SK-N-SH treated with all-trans-retinoic acid at 6 μM for 48 hours (cell line): ENCODE results near the gene SLC7A4.

Source experiments
- ATAC-seq: fragments of 200-7000 bp; cut with Tn5 transposase; 3 replicates; pipeline ENCODE4 v1.9.1; 2020; ENCODE audit warnings: mild to moderate bottlenecking, moderate library complexity
- ARNTL ChIP-seq: fragments of 450-650 bp; formaldehyde crosslinking; IDR thresholded peaks from 2 replicates; pipeline ENCODE4 v1.5.0; 2020; ENCODE audit warnings: low read depth, mild to moderate bottlenecking, moderate library complexity, borderline replicate concordance
- BACH2 ChIP-seq: fragments of 250-450 bp; sonication (Bioruptor Pico); IDR thresholded peaks from 2 replicates; pipeline ENCODE4 v1.9.0; 2021; ENCODE audit warnings: mild to moderate bottlenecking, borderline replicate concordance
- CREB5 ChIP-seq: fragments of 250-450 bp; sonication (Bioruptor Pico); IDR thresholded peaks from 2 replicates; pipeline ENCODE4 v1.5.1; 2020; ENCODE audit warnings: low read depth, mild to moderate bottlenecking, moderate library complexity
- CSDC2 ChIP-seq: fragments of 250-450 bp; sonication (Bioruptor Pico); IDR thresholded peaks from 2 replicates; pipeline ENCODE4 v1.5.0; 2020; ENCODE audit warnings: mild to moderate bottlenecking, moderate library complexity
- CSRNP3 ChIP-seq: fragments of 250-450 bp; sonication (Bioruptor Pico); IDR thresholded peaks from 2 replicates; pipeline ENCODE4 v1.5.1; 2021; ENCODE audit warnings: mild to moderate bottlenecking, moderate library complexity
- ESRRG ChIP-seq: fragments of 250-450 bp; sonication (Bioruptor Pico); IDR thresholded peaks from 2 replicates; pipeline ENCODE4 v1.6.1; 2021; ENCODE audit warnings: mild to moderate bottlenecking
- GLIS3 ChIP-seq: fragments of 250-450 bp; sonication (Bioruptor Pico); IDR thresholded peaks from 2 replicates; pipeline ENCODE4 v1.5.0; 2020; ENCODE audit warnings: mild to moderate bottlenecking, moderate library complexity
- ISL1 ChIP-seq: fragments of 250-450 bp; sonication (Bioruptor Pico); IDR thresholded peaks from 2 replicates; pipeline ENCODE4 v2.1.2; 2022; ENCODE audit warnings: mild to moderate bottlenecking, moderate library complexity
- OSR1 ChIP-seq: fragments of 250-450 bp; sonication (Bioruptor Pico); IDR thresholded peaks from 2 replicates; pipeline ENCODE4 v1.8.0; 2022; ENCODE audit warnings: moderate library complexity, mild to moderate bottlenecking, inconsistent platforms
- PATZ1 ChIP-seq: fragments of 250-450 bp; sonication (Bioruptor Pico); IDR thresholded peaks from 2 replicates; pipeline ENCODE4 v1.8.0; 2020; ENCODE audit warnings: mild to moderate bottlenecking, moderate library complexity, borderline replicate concordance
- POU6F1 ChIP-seq: fragments of 250-450 bp; sonication (Bioruptor Pico); IDR thresholded peaks from 2 replicates; pipeline ENCODE4 v1.8.0; 2021; ENCODE audit warnings: low read depth, mild to moderate bottlenecking, moderate library complexity, borderline replicate concordance
- PPARA ChIP-seq: fragments of 250-450 bp; sonication (Bioruptor Pico); IDR thresholded peaks from 2 replicates; pipeline ENCODE4 v1.5.0; 2020; ENCODE audit warnings: mild to moderate bottlenecking, borderline replicate concordance
- RARB ChIP-seq: fragments of 250-450 bp; sonication (Bioruptor Pico); IDR thresholded peaks from 2 replicates; pipeline ENCODE4 v1.8.0; 2021; ENCODE audit warnings: mild to moderate bottlenecking, moderate library complexity
- TCF4 ChIP-seq: fragments of 250-450 bp; sonication (Bioruptor Pico); IDR thresholded peaks from 2 replicates; pipeline ENCODE4 v1.8.0; 2021; ENCODE audit warnings: mild to moderate bottlenecking, moderate library complexity, borderline replicate concordance
- TSHZ2 ChIP-seq: fragments of 250-450 bp; sonication (Bioruptor Pico); IDR thresholded peaks from 2 replicates; pipeline ENCODE4 v1.5.0; 2020; ENCODE audit warnings: mild to moderate bottlenecking, moderate library complexity
- ZC3H10 ChIP-seq: fragments of 250-450 bp; sonication (Bioruptor Pico); IDR thresholded peaks from 2 replicates; pipeline ENCODE4 v1.5.1; 2021; ENCODE audit warnings: mild to moderate bottlenecking, moderate library complexity
- ZFP3 ChIP-seq: fragments of 250-450 bp; sonication (Bioruptor Pico); IDR thresholded peaks from 2 replicates; pipeline ENCODE4 v1.5.0; 2020; ENCODE audit warnings: mild to moderate bottlenecking, moderate library complexity
- ZFP30 ChIP-seq: fragments of 450-650 bp; formaldehyde crosslinking; IDR thresholded peaks from 2 replicates; pipeline ENCODE4 v1.5.0; 2022; ENCODE audit warnings: mild to moderate bottlenecking, moderate library complexity
- ZNF565 ChIP-seq: fragments of 450-650 bp; formaldehyde crosslinking; conservative IDR thresholded peaks from 2 replicates; pipeline ENCODE4 v1.5.0; 2020; ENCODE audit warnings: low read depth, mild to moderate bottlenecking, moderate library complexity
- ZNF70 ChIP-seq: fragments of 450-650 bp; formaldehyde crosslinking; IDR thresholded peaks from 2 replicates; pipeline ENCODE4 v1.5.0; 2020; ENCODE audit warnings: mild to moderate bottlenecking, moderate library complexity
- ZNF8 ChIP-seq: fragments of 450-650 bp; formaldehyde crosslinking; IDR thresholded peaks from 2 replicates; pipeline ENCODE4 v1.5.0; 2020; ENCODE audit warnings: mild to moderate bottlenecking, moderate library complexity

The SLC7A4 gene

GRCh38 chr22:21012446-21013407 is 19.6 kb downstream of the SLC7A4 start (continued):
- TF ChIP-seq PPARA (CRISPR knock-in tag) = no peak
- no peak for TF ChIP-seq ZC3H10 (CRISPR knock-in tag)
- no peak for TF ChIP-seq POU6F1 (CRISPR knock-in tag)
- TF ChIP-seq OSR1 = no peak
- no peak for TF ChIP-seq CREB5 (CRISPR knock-in tag)
- TF ChIP-seq CSDC2 (CRISPR knock-in tag) = no peak
- TF ChIP-seq PATZ1 (CRISPR knock-in tag) = no peak
- no peak for TF ChIP-seq ZNF70
- TF ChIP-seq, all 23 proteins: peak for 0

GRCh38 chr22:21010426-21011113 is 21.8 kb downstream of the SLC7A4 start:
- TF ChIP-seq ARNTL (CRISPR knock-in tag) = no peak
- no peak for TF ChIP-seq TSHZ2 (CRISPR knock-in tag)
- TF ChIP-seq POU6F1 (CRISPR knock-in tag) = no peak
- no peak for TF ChIP-seq GLIS3
- no peak for TF ChIP-seq ISL1 (CRISPR knock-in tag)
- TF ChIP-seq ZFP30 (CRISPR knock-in tag) = no peak
- no peak for TF ChIP-seq TCF4 (CRISPR knock-in tag)
- no peak for TF ChIP-seq ZNF8 (CRISPR knock-in tag)
- TF ChIP-seq BACH2 (CRISPR knock-in tag) = no peak
- no peak for TF ChIP-seq ESRRG
- TF ChIP-seq ZFP3 (CRISPR knock-in tag) = no peak
- TF ChIP-seq RARB = no peak
- TF ChIP-seq CREB5 (CRISPR knock-in tag) = no peak
- no peak for TF ChIP-seq CSRNP3
- no peak for TF ChIP-seq ZNF70
- no peak for TF ChIP-seq ZNF565 (CRISPR knock-in tag)
- ATAC-seq = no peak
